HG03097 (cell line): ENCODE data around the gene PPP1R12B.
"Not testable (repeated sequence)": the region's sequence is repeated elsewhere in the genome, so short reads cannot be mapped to it uniquely, and the experiment has no call there.

Experiments
- ATAC-seq: cut with Tn5 transposase; IDR thresholded peaks from one replicate; pipeline ENCODE4 v1.9.1; 2021; ENCODE audit not compliant: unreplicated experiment, low FRiP score

Gene PPP1R12B

DNA sequence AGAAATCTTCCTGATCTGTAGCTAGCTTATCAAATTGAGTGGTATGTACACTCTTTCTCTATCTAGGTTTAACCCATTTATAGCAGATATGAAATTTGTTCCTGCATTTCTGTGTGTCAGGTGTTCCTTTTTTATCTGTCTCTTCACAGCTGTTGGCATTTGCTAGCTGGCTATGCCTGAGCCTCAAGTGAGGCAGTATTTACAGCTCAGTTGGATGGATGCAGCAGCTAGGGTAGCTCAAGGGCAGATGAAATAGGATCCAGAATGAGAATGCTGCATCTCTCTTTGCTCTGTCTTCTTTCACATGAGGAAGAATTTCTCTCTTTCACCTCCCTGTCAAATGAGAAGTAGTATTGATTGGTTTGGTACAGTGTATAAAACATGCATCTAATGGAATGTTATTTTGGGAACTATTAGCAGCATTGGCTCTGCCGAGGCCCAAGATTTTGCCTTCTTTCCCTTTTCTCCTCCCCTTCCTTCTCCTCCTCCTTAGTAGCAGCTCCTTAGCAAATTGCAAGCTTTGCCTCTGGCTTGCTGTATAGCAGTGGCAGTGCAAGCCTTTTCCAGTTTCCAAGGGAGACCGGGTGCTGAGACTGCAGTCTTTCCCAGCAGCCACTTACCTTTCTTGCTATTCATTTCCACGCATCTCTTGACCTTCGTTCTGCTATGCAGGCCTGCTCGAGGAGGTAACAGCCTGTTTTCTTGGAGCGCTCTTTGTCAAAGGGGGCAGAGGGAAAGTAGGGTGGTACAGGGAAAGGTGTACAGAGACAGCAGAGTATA lies 125.0 kb downstream of the PPP1R12B start:
- ATAC-seq, result not testable (repeated sequence)

DNA sequence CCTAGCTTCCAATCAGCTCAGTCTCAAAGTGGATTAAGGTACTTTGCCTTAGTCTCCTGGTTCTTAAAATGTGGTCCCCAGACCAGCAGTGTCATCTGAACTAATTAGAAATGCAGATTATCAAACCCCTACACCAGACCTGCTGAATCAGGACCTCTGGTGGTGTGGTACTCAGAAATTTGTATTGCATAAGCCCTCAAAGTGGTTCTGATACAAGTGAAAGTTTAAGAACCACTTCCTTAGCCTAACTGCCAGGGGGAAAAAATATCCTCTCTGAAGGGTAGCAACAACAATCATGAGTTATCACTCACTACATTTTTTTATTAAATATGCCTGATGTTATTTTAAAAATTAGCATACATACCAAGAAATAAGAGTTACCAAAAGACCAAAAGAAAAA lies 131.2 kb downstream of the PPP1R12B start:
- ATAC-seq, result not testable (repeated sequence)

DNA sequence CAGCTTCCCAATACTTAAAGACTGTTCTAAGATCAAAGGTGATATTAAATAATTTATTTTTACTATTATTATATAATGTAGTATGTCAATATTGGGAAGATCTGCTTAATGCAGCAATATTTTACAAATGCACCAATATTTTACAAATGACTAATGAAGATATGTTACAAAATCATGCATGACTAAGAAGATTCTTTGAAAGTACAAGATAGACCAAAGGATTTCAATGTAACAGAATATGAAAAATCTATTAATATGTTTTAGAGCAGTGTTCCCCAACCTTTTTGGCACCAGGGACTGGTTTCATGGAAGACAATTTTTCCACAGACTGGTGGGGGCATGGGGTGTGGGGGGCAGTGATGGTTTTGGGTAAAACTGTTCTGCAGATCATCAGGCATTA lies 132.1 kb downstream of the PPP1R12B start:
- ATAC-seq, result not testable (repeated sequence)

DNA sequence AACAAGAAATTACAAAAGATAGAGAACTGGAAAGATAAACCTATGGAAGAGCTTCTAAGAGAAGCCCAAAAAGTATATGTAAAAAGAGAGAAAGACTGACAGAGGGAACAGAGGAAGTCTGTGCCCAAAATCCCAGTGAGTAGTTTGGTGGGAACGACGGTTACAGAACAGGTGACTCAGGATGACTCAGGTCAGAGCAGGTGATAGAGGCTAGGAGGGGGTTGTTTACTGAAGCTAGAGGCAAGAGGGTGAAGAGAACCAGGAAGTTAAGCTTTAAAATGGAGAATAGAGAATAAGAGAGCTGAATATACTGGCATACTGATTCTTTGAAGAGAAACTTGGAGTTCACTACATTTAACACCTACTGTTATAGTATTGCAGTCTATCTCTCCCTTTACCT lies 134.9 kb downstream of the PPP1R12B start:
- not testable (repeated sequence) for ATAC-seq

DNA sequence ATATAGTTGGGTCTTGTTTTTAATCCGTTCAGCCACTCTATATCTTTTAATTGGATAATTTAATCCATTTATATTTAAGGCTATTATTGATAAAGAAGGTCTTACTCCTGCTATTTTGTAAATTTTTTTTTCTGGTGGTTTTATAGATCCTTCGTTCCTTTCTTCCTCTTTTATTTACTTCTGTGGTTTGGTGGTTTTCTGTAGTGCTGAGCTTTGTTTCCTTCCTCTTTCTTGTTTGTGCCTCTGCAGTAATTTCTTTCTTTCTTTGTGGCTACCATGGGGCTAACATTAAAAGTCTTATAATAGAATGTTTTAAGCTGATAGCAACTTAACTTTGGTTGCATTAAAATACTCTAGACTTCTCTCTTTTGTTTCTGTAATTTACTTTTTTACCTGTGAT lies 135.5 kb downstream of the PPP1R12B start:
- not testable (repeated sequence) for ATAC-seq

DNA sequence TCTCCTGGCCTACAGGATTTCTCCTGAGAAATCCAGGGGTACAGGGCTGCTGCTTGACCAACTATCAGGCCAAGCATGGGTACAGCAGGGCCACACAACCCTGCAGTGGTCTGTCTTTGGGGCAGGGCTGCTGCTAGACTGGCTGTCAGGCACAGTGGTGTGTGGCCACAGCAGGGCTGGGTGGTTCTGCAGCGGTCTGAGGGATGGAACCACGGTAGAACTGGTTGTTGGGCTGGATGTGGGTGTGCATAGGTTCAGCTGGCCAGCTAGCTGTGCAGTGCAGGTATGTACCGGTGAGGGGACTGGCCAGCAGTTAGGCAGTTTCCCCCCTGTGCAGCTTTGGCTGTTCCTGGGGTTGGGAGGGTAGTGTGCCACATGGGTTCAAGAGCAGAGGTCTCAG lies 136.3 kb downstream of the PPP1R12B start:
- not testable (repeated sequence) for ATAC-seq

DNA sequence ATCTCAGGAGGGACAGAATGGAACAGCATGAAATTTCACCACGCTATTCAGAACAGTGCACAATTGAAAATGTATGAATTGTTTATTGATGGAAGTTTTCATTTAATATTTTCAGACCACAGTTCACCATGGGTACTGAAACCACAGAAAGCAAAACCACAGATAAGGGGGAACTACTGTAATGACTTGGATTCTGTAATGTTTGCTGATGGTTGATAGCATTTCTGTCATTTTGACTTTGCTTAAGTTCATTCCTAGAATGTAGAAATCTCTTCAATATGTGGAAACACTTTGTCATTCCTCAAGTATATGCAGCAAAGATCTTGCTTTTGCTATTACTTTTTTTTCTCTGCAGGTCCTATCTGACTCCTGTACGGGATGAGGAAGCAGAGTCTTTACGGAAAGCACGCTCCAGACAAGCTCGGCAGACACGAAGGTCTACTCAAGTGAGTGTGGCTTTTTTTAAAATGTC lies 139.7 kb downstream of the PPP1R12B start:
- not testable (repeated sequence) for ATAC-seq

DNA sequence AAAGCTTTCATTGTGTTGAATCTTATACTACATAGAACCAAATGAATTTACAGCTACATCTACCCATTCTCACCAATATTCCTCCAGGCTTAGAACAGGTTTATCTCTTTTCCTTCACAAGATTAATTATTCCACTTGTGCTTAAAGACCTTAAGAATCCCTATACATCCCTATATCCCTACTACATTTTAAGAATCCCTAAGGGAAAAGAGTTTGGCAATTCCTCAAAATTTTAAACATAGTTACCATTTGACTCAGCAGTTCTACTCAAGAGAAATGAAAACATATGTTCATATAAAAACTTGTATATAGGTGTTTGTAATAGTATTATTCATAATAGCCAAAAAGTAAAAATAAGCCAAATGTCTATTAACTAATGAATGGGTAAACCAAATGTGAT lies 140.6 kb downstream of the PPP1R12B start:
- ATAC-seq, result not testable (repeated sequence)

DNA sequence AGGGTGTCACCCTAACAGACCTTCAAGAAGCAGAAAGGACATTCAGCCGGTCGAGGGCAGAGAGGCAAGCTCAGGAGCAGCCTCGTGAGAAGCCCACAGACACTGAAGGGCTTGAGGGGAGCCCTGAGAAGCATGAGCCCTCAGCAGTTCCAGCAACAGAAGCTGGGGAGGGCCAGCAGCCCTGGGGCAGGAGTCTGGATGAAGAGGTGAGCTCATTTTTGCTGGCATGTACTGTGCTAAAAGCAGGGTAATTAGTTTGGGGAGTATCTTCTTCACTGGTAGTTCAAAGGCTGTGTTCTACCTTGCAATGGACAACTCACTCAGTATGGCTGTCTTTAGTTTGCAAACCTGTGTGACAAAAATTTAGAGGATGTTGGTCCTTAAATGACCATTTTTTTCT lies 144.6 kb downstream of the PPP1R12B start:
- ATAC-seq, result not testable (repeated sequence)

DNA sequence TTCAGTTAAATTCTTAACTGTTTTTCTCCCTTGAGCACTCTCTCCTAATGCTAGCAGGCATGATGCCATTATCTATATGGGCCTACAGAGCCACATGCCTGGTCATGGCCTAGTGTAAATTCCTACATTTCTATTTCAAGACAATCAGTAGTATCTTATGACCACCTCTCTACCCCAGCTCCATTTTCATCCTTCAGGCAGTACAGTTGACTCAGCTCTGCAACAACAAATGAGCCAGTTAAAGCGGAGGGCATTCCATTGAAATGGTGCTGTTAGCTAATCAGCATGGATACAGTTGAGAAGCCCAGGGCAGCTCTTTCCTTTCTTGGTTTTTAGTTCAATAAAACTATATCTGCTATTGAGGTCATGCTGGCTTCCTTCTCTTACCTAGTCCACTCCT lies 150.0 kb downstream of the PPP1R12B start:
- no peak for ATAC-seq

DNA sequence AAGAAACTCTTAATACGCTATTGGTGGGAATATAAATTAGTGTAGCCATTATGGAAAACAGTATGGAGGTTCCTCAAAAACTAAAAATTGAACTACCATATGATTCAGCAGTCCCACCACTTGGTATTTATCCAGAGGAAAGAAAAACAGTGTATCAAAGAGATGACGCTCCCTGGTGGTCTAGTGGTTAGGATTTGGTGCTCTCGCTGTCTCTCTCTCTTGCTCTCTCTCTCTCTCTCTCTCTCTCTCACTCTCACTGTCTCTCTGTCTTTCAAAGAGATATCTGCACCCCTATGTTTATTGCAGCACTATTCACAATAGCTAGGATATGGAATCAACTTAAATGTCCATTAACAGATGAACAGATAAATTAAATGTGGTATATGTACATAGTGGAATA lies 151.5 kb downstream of the PPP1R12B start:
- ATAC-seq, result not testable (repeated sequence)

DNA sequence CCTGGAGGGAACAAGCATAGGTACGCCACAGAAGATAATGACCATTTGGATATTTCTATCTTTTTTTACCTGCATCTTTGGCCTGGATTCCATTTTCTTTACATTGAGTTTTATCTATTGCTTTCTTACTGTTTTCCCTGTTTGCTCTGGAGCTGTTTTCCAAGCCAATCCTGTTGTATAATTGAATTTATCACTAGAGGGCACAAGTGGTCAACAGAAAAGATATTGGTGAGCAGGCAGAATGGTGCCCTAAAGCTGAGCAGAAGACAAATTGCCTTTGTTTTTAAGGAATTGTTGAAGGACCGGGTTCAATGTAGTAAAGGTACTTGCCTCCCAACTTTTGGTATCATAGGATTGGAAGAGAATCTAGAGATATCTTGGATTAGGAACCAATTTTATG lies 152.8 kb downstream of the PPP1R12B start:
- no peak for ATAC-seq

DNA sequence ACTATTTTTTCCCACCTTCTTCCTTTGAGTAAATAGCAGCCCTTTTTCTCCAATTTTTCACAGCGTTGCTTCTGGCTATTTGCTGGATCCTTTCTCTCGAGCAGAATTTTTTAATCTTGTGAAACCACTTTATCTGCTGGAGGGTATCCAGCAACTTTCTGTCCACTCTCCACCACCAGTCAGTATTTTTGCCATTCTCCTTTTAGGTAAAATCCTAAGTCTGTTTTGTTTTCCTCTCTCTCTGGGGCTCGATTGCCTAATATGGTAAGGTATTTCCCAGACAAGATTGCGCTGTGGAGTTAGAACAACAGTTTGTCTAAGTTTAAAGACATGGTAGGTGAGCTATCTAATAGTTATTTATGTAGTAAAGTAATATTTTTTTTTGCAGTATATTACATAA lies 156.9 kb downstream of the PPP1R12B start:
- ATAC-seq, result no peak

DNA sequence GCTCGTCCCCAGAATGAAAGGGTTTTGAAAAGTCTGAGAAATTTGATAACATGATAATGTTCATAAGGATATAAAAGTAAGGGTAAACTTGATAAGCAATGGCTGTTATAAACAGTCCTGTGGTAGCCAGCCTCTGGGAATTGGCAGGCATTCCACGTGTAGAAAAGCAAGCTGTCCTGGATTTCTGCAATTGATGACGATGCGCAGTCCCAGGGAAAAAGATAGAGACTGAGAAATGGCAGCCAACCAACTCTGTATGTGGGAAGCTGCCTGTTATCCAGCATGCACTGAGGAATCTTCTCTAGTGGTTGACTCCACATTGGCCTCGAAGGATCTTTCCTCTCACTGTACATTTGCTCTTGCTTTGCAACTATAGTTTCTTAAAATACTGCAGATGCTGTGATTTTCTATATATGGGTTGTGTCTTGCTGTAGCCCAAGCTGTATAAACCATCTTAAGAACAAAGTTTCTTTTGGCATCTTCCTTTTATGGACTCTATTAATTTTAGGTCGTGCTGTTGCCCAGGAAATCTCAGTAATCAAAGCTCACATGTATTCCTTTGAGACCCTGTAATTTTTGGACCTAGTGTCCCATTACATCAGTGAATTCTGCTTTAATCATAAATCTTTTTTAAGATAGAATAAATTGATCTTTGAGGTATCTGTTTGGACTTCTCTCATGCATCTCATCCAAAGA lies 157.5 kb downstream of the PPP1R12B start:
- not testable (repeated sequence) for ATAC-seq

DNA sequence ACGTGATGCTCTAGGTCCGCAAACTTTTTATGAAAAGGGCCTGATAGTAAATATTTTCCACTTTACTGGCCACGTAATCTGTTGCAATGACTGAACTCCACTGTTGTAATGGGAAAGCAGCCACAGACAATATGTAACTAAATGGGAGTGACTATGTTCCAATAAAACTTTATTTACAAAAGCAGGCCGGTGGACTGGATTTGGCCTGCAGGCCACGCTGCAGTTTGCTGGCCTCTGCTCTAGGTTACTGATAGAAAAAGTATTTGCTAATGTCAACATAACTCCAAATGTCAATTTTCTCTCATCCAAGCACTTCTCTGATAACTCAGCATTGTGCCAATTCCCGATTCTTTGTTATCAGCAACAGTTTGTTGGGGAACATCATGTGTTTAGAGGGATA lies 160.4 kb downstream of the PPP1R12B start:
- ATAC-seq, result not testable (repeated sequence)

DNA sequence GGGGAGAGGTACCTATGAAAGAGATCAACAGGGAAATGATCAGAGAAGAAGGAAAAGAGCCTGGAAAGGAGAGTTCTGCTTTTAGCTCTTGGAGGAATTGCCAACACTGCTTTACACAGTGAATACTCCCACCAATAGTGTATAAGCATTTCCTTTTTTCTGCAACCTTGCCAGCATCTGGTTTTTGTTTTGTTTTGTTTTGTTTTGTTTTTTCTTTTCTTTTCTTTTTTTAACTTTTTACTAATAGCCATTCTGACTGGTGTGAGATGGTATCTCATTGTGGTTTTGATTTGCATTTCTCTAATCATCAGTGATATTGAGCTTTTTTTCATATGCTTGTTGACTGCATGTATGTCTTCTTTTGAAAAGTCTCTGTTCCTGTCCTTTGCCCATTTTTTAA lies 165.4 kb downstream of the PPP1R12B start:
- not testable (repeated sequence) for ATAC-seq

DNA sequence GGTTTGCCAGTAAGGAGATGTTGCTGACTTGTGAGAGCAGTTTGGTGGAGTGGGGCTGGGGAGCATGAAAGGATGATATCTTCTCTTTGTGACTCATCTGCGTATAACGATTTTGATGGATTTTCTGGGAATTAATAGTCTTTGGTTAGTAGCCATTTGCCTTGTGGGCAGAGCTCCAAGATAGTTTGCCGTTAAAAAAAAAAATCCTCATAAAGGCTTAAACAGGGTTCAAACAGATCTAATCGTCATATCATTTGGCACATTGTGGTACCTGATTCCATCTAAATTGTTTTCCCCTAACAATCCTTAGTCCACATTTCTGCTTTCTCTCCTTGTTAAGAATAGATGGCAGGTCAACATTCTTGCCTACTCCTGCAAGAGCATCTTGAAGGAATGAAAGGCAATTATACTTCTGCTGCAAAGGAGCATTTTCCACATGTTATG lies 168.0 kb downstream of the PPP1R12B start:
- ATAC-seq, result no peak

DNA sequence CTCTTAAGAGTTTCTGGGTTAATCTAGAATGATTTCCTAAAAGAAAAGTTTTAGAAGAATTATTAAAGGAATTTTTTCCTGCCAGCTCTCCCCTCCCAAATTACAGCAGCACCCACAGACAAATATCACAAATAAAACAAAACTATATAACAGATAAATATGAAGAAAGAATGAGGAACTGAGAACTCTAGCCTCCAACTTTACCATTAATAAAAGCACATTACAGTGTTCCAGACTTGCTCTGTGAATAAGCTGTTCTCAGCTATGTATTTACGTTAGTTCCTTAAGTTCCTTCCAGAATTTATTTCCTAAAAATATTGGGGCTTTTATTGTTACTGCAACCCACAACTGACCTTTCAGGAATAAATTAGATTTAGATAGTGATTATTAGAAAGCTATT lies 168.6 kb downstream of the PPP1R12B start:
- not testable (repeated sequence) for ATAC-seq

DNA sequence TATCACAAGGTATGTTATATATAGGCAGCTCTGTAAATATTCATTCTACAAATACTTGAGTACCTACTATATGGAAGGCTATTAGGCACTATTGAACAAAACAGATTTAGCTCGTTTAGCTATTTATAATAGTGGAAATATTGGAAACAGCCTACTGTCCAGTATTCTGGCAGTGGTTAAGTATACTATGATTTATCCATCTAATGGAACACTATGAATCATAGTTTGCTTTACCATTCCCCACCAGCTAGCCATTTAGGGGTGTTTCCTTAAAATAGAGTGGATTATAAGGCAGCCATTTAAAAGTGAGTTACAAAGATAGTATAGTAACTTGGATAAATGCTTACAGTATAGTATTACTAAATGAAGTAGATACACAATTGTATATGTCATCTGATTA lies 169.7 kb downstream of the PPP1R12B start:
- ATAC-seq, result not testable (repeated sequence)

DNA sequence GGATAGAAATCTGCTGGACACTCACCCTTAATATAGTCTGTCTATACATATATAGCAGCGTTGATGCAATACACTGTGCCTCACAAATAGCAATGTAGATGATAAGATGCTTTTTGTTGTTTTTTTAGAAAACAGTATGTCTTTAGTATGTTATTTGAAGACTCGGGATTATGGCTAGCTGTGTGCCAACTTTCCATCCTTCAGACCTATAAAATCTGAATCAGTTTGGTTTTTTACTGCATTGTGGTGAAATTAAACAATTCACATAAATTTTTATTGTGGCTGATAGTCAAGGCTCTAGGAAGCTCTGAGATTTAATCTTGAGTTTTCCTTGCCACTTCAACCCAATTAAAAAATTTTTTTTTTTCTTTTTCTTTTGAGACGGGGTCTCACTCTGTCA lies 170.4 kb downstream of the PPP1R12B start:
- not testable (repeated sequence) for ATAC-seq

DNA sequence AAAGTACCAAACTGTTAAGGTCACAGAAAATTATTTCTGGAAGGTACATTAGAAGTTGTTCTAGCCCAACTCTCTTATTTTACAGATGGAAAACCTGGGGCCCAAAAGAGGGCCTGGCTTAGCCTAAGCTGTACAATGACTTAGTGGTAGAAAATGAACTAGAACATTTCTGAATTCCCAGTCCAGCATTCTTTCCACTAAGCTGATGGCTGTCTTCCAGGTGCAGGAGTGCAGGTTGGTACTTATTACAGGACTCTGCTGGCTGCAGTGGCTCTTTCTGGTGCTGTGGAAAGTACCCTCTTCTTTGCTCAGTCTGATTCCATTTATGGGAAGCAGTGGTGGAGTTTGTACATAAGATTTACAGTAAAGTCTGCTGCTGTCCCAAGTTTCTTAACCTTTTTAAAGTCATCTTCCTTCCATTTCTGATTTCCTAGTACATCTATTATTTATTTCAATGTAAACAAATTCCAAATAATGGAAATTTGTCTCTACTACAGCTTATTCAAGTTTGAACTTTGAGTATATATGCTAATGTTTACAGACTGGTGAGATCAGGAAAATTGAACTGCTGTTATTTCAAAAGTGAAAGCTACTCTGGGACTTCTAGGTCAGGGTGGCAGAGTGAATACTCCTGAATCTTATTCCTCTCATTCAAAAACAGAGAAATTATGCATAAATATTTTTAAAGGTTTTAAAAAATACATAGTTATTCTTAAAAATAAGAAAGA lies 171.8 kb downstream of the PPP1R12B start:
- ATAC-seq, result not testable (repeated sequence)
